IMR-90 (cell line): Measurements from ENCODE around the gene ZDHHC3.

Source experiments
- BHLHE40 ChIP-seq: fragments of 150-350 bp; IDR thresholded peaks from 2 replicates; pipeline ENCODE4 v1.6.1; 2016; ENCODE audit warnings: mild to moderate bottlenecking, low read depth, low read length
- CEBPB ChIP-seq: IDR thresholded peaks from 2 replicates; pipeline ENCODE4 v1.6.1; 2012; ENCODE audit warnings: low read depth, low read length, improper control_type of control experiment
- CHD1 ChIP-seq: IDR thresholded peaks from 2 replicates; pipeline ENCODE4 v1.6.1; 2012; ENCODE audit warnings: low read depth, low read length, improper control_type of control experiment
- CTCF ChIP-seq: conservative IDR thresholded peaks from 2 replicates; pipeline ENCODE4 v1.5.1; 2012; ENCODE audit warnings: mild to moderate bottlenecking, low read depth, low read length, improper control_type of control experiment
- NFE2L2 ChIP-seq: fragments of 150-350 bp; IDR thresholded peaks from 2 replicates; pipeline ENCODE4 v1.6.1; 2016; ENCODE audit warnings: low read depth, mild to moderate bottlenecking, low read length
- POLR2A ChIP-seq: IDR thresholded peaks from 2 replicates; pipeline ENCODE4 v1.6.1; 2012; ENCODE audit warnings: mild to moderate bottlenecking, low read depth, low read length
- RAD21 ChIP-seq: IDR thresholded peaks from 2 replicates; pipeline ENCODE4 v1.6.1; 2012; ENCODE audit warnings: low read length, improper control_type of control experiment
- RCOR1 ChIP-seq: IDR thresholded peaks from 2 replicates; pipeline ENCODE4 v1.6.1; 2012; ENCODE audit warnings: mild to moderate bottlenecking, low read length, improper control_type of control experiment; ENCODE audit not compliant: insufficient replicate concordance
- SMC3 ChIP-seq: fragments of 150-350 bp; IDR thresholded peaks from 2 replicates; pipeline ENCODE4 v1.6.1; 2016; ENCODE audit warnings: low read depth, mild to moderate bottlenecking, antibody characterized with exemption, low read length, moderate library complexity

GRCh38 chr3:44899683-44900367 is 76.1 kb downstream of the ZDHHC3 start:
- TF ChIP-seq CTCF (no peak), CHD1 (no peak), NFE2L2 (no peak), SMC3 (no peak), POLR2A (no peak), RCOR1 (no peak), CEBPB (no peak), RAD21 (no peak), BHLHE40 (no peak)
